Calu3 (cell line): Measurements from ENCODE around the gene OGDH. TPM values are rescaled to one million over a fixed set of nuclear protein-coding genes. Genes with fewer than 3 reads are reported as not detected.

Experiments
- BruUV-seq: library from RNA; stranded (reverse); fragments of 400-500 nt; replicated peaks from 2 replicates; lab custom pipeline; 2021; lab: Mats Ljungman, UMichigan
- CTCF ChIA-PET: fragments of 300-600 bp; sonication (Branson Sonifier 250); formaldehyde crosslinking; loops from one replicate; lab custom pipeline; 2022; ENCODE audit warnings: antibody characterized with exemption; lab: Charles Lee
- DNase-seq: peaks from one replicate; pipeline ENCODE4 v3.0.0; 2022
- H3K27ac Mint-ChIP-seq: one replicate; pipeline ENCODE4 v1.8.0; 2022; ENCODE audit warnings: mixed read lengths; ENCODE audit not compliant: unreplicated experiment
- H3K27me3 Mint-ChIP-seq: one replicate; pipeline ENCODE4 v1.8.0; 2022; ENCODE audit warnings: mixed read lengths; ENCODE audit not compliant: unreplicated experiment
- H3K36me3 Mint-ChIP-seq: one replicate; pipeline ENCODE4 v1.8.0; 2022; ENCODE audit warnings: mild to moderate bottlenecking, moderate library complexity, mixed read lengths; ENCODE audit not compliant: insufficient read depth, unreplicated experiment
- H3K4me1 Mint-ChIP-seq: one replicate; pipeline ENCODE4 v1.8.0; 2022; ENCODE audit warnings: mild to moderate bottlenecking, low read depth, mixed read lengths; ENCODE audit not compliant: unreplicated experiment
- H3K4me3 Mint-ChIP-seq: one replicate; pipeline ENCODE4 v1.8.0; 2022; ENCODE audit warnings: mild to moderate bottlenecking, low read depth, moderate library complexity, mixed read lengths; ENCODE audit not compliant: unreplicated experiment
- H3K9me3 Mint-ChIP-seq: one replicate; pipeline ENCODE4 v1.8.0; 2022; ENCODE audit warnings: low read depth, mixed read lengths; ENCODE audit not compliant: unreplicated experiment
- CTCF ChIP-seq: fragments of 200-600 bp; IDR thresholded peaks from one replicate; pipeline ENCODE4 v1.8.0; 2022; ENCODE audit warnings: antibody characterized with exemption; ENCODE audit not compliant: unreplicated experiment
- intact Hi-C: fragments of 100-400 bp; cut with micrococcal nuclease; formaldehyde crosslinking; loops from one replicate; pipeline ENCODE4 v1.10.0; 2022; ENCODE audit not compliant: unreplicated experiment
- total RNA-seq: library from RNA; stranded (reverse); gene quantifications from 2 replicates; pipeline ENCODE4 v1.2.3, GENCODE V29; 2022

The OGDH gene
- total RNA-seq, 1 experiment from 2014 or later = 100 TPM

DNA sequence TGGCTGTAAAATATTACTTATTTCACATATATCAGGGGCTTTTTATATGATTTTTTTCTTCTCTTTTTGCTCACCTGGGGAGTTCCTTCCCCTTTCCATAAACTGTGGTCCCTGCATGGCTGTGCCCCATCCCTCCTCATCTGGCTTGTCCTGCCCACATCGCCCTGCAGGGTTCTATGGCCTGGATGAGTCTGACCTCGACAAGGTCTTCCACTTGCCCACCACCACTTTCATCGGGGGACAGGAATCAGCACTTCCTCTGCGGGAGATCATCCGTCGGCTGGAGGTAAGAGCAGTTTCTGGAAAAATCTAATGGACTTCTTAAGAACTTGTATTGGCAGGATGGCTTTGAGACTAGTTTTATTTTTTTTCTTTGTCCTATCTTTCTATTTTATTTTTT lies 60.1 kb downstream of the OGDH start:
- H3K36me3 Mint-ChIP-seq = peaks cover 16% of the 10 kb centered on the region

DNA sequence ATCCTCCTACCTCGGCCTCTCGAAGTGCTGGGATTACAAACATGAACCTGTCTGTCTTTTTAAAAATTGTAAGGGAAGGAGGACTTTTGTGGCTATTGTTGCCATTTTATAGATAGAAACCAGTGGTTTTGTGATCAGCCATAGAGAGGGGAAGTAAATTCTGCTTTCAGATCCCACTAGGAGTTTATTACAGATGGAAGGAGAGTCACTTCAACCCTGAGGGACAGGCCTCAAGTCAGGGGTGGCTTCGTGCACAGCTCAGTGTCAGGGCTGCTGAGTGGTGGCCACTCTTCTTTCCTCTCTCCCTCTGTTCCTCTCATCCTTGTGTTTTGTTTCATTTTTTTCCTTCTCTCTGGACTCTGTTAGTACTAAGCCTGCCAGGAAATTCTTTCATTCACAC lies 60.8 kb downstream of the OGDH start:
- Mint-ChIP-seq H3K9me3 (no peaks in the 10 kb centered on the region), H3K4me1 (no peaks in the 10 kb centered on the region), H3K4me3 (no peak overlapping the region), H3K27me3 (no peaks in the 10 kb centered on the region), H3K36me3 (peaks cover 19% of the 10 kb centered on the region), H3K27ac (no peak overlapping the region)
- TF ChIP-seq CTCF = no peak
- no peak for DNase-seq
- intact Hi-C loops = no loop called here
- CTCF ChIA-PET = no interaction called here
- BruUV-seq = no TSS peak

More for the DNA sequence above, 60.1 kb downstream of the OGDH start:
- no peak overlapping the region for H3K4me3 Mint-ChIP-seq
- intact Hi-C loops = no loop called here
- TF ChIP-seq CTCF = no peak
- H3K27me3 Mint-ChIP-seq = no peaks in the 10 kb centered on the region
- DNase-seq = no peak
- no peaks in the 10 kb centered on the region for H3K9me3 Mint-ChIP-seq
- H3K27ac Mint-ChIP-seq = no peak overlapping the region
- CTCF ChIA-PET = no interaction called here
- H3K4me1 Mint-ChIP-seq = no peaks in the 10 kb centered on the region
- BruUV-seq = no TSS peak

DNA sequence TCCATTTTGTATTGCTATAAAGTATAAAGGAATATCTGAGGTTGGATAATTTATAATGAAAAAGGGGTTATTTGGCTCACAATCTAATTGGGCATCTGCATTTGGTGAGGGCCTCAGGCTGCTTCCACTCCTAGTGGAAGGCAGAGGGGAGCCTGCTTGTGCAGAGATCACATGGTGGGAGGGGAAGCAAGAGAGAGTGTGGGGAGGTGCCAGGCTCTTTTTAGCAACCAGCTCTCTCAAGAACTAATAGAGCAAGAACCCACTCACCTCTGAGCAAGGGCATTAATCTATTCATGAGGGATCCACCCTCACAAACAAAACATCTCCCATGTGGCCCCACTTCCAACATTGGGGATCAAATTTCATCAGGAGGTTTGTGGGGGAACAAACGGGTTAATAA lies 64.6 kb downstream of the OGDH start:
- Mint-ChIP-seq H3K27me3 (no peaks in the 10 kb centered on the region), H3K4me1 (no peaks in the 10 kb centered on the region), H3K4me3 (no peak overlapping the region), H3K9me3 (no peaks in the 10 kb centered on the region), H3K36me3 (peaks cover 30% of the 10 kb centered on the region), H3K27ac (no peak overlapping the region)
- DNase-seq = no peak
- no TSS peak for BruUV-seq
- CTCF ChIA-PET = interaction anchor here (0.7 kb wide), 2 partner anchors 27 to 325 kb away, joined by 3 to 4 read pairs; no protein-coding TSS in a partner anchor
- intact Hi-C loops = no loop called here
- TF ChIP-seq CTCF = no peak

- TF ChIP-seq CTCF = no peak
- no TSS peak for BruUV-seq
- Mint-ChIP-seq H3K4me3 (no peak overlapping the region), H3K9me3 (no peaks in the 10 kb centered on the region), H3K4me1 (peaks cover 1% of the 10 kb centered on the region), H3K27ac (no peak overlapping the region), H3K36me3 (peaks cover 37% of the 10 kb centered on the region), H3K27me3 (no peaks in the 10 kb centered on the region)
- intact Hi-C loops = no loop called here
- no peak for DNase-seq
- CTCF ChIA-PET = no interaction called here
Observed at GRCh38 chr7:44673324-44673723, 66.9 kb downstream of the OGDH start.
